GM20431 (cell line): Measurements from ENCODE around the gene TRHDE.
"Not testable (repeated sequence)": the region's sequence is repeated elsewhere in the genome, so short reads cannot be mapped to it uniquely, and the experiment has no call there.

Source experiments
- in situ Hi-C: fragments of 300-500 bp; cut with MseI, MboI; formaldehyde crosslinking; loops from one replicate; pipeline ENCODE4 v1.15.0; 2020; ENCODE audit warnings: low sequenced_read_pairs; ENCODE audit not compliant: unreplicated experiment

TRHDE gene

GRCh38 chr12:72574138-72574537, 302.0 kb downstream of the TRHDE start:
- in situ Hi-C loops: no loop called here

- in situ Hi-C loops: no loop called here
These were observed 306.2 kb downstream of the TRHDE start for GRCh38 chr12:72578327-72578726.

- in situ Hi-C loops: no loop called here
These were observed 314.3 kb downstream of the TRHDE start for GRCh38 chr12:72586456-72586855.

DNA sequence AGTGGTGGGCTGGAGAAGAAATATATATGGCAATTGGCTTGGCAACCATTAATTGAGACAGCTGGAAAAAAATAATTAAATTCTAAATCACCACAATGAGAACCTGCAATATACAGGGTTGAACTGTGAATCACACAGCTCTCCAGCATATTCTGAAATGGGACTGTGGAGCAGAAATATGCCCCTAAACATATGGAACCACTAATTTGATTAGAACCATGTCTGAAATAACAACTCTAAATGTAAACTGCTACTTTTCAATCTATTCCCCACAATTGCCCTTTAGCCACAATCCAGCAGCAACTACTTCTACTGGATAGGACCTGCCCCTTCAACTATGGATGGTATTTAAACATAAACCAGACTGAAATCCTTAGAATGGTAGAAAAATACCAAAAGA, 330.4 kb downstream of the TRHDE start:
- in situ Hi-C loops: no loop called here

GRCh38 chr12:72605975-72606374, 333.8 kb downstream of the TRHDE start:
- in situ Hi-C loops: no loop called here

DNA sequence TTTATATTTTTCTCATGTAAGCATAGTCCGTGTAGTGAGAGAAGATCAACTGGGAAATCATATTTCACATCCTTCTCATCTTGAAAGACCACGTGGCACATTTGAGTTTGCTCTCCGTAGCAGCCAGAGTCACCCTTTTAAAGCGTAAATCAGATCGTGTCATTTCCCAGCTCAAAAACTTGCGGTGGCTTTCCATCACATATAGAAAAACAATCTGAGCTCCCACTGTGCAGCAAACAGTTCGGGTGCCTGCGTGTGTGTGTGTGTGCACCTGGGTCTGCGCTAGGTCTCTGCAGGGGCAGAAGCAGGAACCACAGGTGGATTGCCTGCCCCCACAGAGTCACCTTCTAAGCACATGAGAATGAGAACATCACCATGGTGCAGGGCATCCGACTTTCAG, 338.2 kb downstream of the TRHDE start:
- in situ Hi-C loops: no loop called here

DNA sequence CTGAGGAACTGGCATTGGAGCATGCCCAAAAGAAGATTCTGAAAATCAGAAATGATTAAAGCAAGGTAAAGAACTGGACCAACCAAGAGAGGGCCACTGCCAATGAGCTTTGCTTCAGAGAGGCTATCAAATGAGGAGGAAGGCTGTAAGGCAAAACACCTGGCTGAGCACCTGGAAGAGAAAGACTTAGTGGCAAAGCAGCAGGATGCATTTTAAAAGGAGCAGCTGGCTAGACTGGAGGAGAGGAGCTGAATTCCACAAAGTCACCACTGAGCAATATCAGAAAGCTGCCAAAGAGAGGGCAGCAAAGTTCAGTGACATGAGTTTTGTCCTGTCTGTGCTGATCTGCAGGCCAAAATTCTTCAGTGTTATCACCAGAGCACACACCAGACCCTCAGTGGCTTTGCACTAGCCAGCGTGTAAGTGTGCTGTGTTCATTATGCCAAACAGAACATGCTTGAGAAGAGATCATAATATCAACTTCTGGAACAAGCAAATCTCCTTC, 338.7 kb downstream of the TRHDE start:
- in situ Hi-C loops: no loop called here

DNA sequence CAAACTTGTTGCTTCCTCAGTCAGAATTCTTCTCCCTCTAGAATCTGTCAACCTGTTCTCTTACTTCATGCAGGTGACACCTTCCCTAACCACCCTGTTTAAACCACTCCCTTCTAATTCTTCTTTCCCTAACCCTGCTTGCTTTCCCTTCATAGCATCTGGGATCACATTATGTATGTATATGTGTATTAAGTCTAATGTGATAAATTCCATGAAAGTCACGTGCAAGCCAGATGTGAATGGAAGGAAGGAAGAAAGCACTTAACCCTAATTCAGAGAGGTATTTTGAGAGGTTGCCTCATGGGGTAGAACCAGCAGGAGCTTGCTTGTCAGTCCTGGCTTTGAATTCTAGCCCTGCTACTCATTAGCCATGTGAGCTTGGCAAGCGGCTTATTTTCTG, 340.0 kb downstream of the TRHDE start:
- in situ Hi-C loops: no loop called here

DNA sequence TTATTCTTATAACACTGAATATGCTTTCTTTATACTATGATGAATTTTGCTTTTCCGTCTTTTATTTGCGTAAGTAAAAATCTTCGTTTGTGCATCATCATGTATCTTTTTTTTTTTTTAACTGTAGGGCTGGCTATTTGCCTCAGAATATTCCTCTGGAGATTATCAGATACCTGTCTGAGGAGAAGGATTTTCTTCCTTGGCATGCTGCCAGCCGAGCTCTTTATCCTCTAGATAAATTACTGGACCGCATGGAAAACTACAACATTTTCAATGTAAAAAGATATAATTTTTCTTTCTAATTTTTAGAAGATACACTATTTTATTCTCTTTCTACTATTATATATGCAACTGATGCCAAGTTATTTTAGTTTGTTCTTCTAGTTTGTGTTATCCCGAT, 346.6 kb downstream of the TRHDE start:
- in situ Hi-C loops: no loop called here

- in situ Hi-C loops: no loop called here
These were observed 350.4 kb downstream of the TRHDE start for GRCh38 chr12:72622556-72622955.

GRCh38 chr12:72631926-72632685, 359.9 kb downstream of the TRHDE start:
- in situ Hi-C loops: no loop called here

DNA sequence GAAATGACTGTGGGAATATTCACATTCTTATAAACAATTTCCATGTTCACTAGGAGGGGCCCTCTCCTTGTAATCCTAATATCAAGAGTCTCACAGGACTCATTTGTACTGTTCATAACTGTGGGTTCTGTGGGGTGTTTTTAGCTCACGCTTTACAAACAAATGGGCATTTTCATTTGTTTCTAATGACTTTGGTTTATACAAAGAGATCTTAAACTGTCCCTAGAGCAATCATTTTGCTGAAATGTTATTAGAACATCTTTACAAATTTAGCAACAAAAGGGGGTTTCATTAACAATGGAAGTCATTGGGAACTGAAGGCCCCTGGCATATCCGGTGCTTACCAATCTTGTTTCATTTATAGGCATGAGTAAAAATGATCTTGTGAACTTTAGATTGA, 370.5 kb downstream of the TRHDE start:
- in situ Hi-C loops: no loop called here

- in situ Hi-C loops: no loop called here
These were observed 375.0 kb downstream of the TRHDE start for GRCh38 chr12:72647139-72647538.

- in situ Hi-C loops: no loop called here
These were observed 386.4 kb downstream of the TRHDE start for GRCh38 chr12:72658615-72659014.

GRCh38 chr12:72660174-72660573, 388.0 kb downstream of the TRHDE start:
- in situ Hi-C loops: not testable (repeated sequence)

- in situ Hi-C loops: no loop called here
These were observed 401.7 kb downstream of the TRHDE start for GRCh38 chr12:72673853-72674252.

GRCh38 chr12:72676556-72676955, 404.4 kb downstream of the TRHDE start:
- in situ Hi-C loops: no loop called here

DNA sequence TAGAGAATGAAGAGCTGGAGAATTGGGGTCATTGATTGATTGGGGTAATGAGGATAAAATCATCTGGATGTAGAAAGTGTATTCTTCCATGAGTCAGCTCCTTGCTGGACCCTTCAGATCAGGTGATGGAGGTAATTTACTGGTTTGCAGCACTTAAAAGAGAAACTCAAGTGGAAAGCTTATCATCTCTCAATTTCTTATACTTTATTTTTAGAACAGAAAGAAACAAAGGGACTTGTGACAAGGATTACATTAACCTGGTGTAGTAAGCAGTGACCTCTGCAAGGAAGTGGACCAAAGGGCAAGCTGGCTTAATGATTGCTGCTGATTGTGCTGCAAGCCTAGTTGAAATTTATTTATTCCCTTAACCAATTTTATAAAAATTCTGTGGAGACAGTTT, 405.0 kb downstream of the TRHDE start:
- in situ Hi-C loops: no loop called here

- in situ Hi-C loops: no loop called here
These were observed 405.7 kb downstream of the TRHDE start for GRCh38 chr12:72677846-72678245.

- in situ Hi-C loops: no loop called here
These were observed 407.1 kb downstream of the TRHDE start for GRCh38 chr12:72679147-72679757.

DNA sequence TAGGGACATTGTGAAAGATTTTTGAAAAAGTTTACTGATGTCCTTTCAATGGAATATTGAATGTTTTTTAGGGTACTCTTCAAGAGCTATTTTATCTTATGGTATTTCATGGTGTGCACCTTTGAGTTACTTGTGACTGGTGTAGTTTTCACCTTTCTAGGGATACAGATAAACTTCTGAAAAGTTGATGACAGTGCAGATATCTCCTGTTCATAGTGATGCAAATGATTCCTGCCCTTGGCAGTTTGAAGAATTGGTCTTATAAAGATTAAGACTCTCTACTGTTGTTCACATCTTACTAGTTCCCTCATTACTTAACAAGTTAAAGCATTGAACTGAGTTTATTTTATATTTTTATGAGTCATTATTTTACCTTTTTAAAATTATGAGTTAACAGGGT, 408.9 kb downstream of the TRHDE start:
- in situ Hi-C loops: no loop called here

DNA sequence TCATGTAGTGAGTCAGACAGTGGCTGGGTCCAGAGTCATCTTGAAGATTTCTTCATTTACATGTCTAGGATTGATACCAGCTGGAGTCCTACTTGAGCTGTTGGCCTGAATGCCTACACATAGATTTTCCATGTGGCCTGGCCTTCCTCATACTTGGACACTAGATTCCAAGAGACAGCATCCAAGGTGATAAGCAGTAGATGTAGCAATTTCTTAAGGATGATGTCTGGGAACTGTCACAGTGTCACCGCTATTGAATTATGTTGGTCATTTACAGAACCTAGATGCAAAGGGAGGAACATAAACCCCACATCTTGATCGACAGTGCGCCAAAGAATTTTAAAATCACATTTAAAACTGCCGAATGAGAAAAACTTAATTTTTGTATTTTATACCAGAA, 412.3 kb downstream of the TRHDE start:
- in situ Hi-C loops: no loop called here
